ENCODE measurements around the gene IGSF10.
A peak's percentile ranks its signal among the peaks of the same experiment; 100 is the strongest.
"Not testable (repeated sequence)": the region's sequence is repeated elsewhere in the genome, so short reads cannot be mapped to it uniquely, and the experiment has no call there.

The IGSF10 gene

GRCh38 chr3:151460774-151461450 lies at the start of gene IGSF10:
TSS of gene IGSF10 (minus strand) at chr3:151461061. CDS start at chr3:151458709, 2,352 bp downstream.
- DNase-seq (ENCODE audit: low spot score) = peak; percentile 32

GRCh38 chr3:151509468-151510135 lies 48.7 kb upstream of the IGSF10 start:
- DNase-seq (ENCODE audit: low spot score) = not testable (repeated sequence)

GRCh38 chr3:151504606-151505005 lies 43.7 kb upstream of the IGSF10 start:
- no peak for DNase-seq (ENCODE audit: low spot score)

- no peak for DNase-seq (ENCODE audit: low spot score)
These were observed 42.2 kb upstream of the IGSF10 start for GRCh38 chr3:151503074-151503473.

- DNase-seq (ENCODE audit: low spot score) = no peak
These were observed 41.2 kb upstream of the IGSF10 start for GRCh38 chr3:151501923-151502632.

GRCh38 chr3:151501171-151501922 lies 40.5 kb upstream of the IGSF10 start:
- DNase-seq (ENCODE audit: low spot score) = no peak

- DNase-seq (ENCODE audit: low spot score) = no peak
These were observed 38.3 kb upstream of the IGSF10 start for GRCh38 chr3:151499168-151499567.

GRCh38 chr3:151491525-151491924 lies 30.7 kb upstream of the IGSF10 start:
- DNase-seq (ENCODE audit: low spot score) = no peak

- not testable (repeated sequence) for DNase-seq (ENCODE audit: low spot score)
These were observed 27.0 kb upstream of the IGSF10 start for GRCh38 chr3:151487833-151488232.

GRCh38 chr3:151483961-151484520 lies 23.2 kb upstream of the IGSF10 start:
- no peak for DNase-seq (ENCODE audit: low spot score)

GRCh38 chr3:151483488-151483887 lies 22.6 kb upstream of the IGSF10 start:
- no peak for DNase-seq (ENCODE audit: low spot score)

GRCh38 chr3:151480492-151480891 lies 19.6 kb upstream of the IGSF10 start:
- no peak for DNase-seq (ENCODE audit: low spot score)

GRCh38 chr3:151479452-151479851 lies 18.6 kb upstream of the IGSF10 start:
- DNase-seq (ENCODE audit: low spot score) = no peak

GRCh38 chr3:151478335-151478697 lies 17.5 kb upstream of the IGSF10 start:
- no peak for DNase-seq (ENCODE audit: low spot score)

GRCh38 chr3:151477591-151478334 lies 16.9 kb upstream of the IGSF10 start:
- DNase-seq (ENCODE audit: low spot score) = no peak

GRCh38 chr3:151476344-151477018 lies 15.6 kb upstream of the IGSF10 start:
- DNase-seq (ENCODE audit: low spot score) = no peak

GRCh38 chr3:151468284-151468917 lies 7.5 kb upstream of the IGSF10 start:
- DNase-seq (ENCODE audit: low spot score) = peak; percentile 24

GRCh38 chr3:151467069-151467468 lies 6.2 kb upstream of the IGSF10 start:
- no peak for DNase-seq (ENCODE audit: low spot score)

GRCh38 chr3:151462991-151463390 lies 2.1 kb upstream of the IGSF10 start:
- no peak for DNase-seq (ENCODE audit: low spot score)

GRCh38 chr3:151462278-151462780 lies 1.5 kb upstream of the IGSF10 start:
- DNase-seq (ENCODE audit: low spot score) = no peak
